Panc1 (cell line): Measurements from ENCODE around the gene ABCG2. TPM values are rescaled to one million over a fixed set of nuclear protein-coding genes. Genes with fewer than 3 reads are reported as not detected.

Experiments used
- ATAC-seq: fragments of 200-7000 bp; cut with Tn5 transposase; 2 replicates; pipeline ENCODE4 v1.9.1; 2020; ENCODE audit warnings: mild to moderate bottlenecking, moderate library complexity
- BruUV-seq: library from RNA; stranded (reverse); fragments of 400-500 nt; replicated peaks from 2 replicates; lab custom pipeline; 2021; lab: Mats Ljungman, UMichigan
- CTCF ChIA-PET: fragments of 300-600 bp; sonication (Branson Sonifier 250); formaldehyde crosslinking; loops from one replicate; lab custom pipeline; 2022; ENCODE audit warnings: antibody characterized with exemption; lab: Charles Lee
- POLR2A ChIA-PET: fragments of 300-600 bp; sonication (Branson Sonifier 250); formaldehyde crosslinking; loops from one replicate; lab custom pipeline; 2022; ENCODE audit warnings: antibody characterized with exemption; lab: Charles Lee
- DNase-seq: peaks from one replicate; pipeline ENCODE4 v3.0.0-alpha.2; 2010; ENCODE audit warnings: low read depth, low spot score
- H3K27ac ChIP-seq: 2 replicates; pipeline ENCODE4 v1.5.1; 2011; ENCODE audit warnings: mild to moderate bottlenecking, low read length, inconsistent platforms
- H3K27me3 ChIP-seq: fragments of 200-500 bp; sonication (Bioruptor generic); 2 replicates; pipeline ENCODE4 v1.6.0; 2014; ENCODE audit warnings: low read length, inconsistent platforms; ENCODE audit not compliant: control insufficient read depth, insufficient read depth
- H3K36me3 ChIP-seq: fragments of 200-500 bp; sonication (Bioruptor generic); 2 replicates; pipeline ENCODE4 v1.5.1; 2014; ENCODE audit warnings: inconsistent platforms, mild to moderate bottlenecking, low read length, moderate library complexity; ENCODE audit not compliant: control insufficient read depth, insufficient read depth
- H3K4me1 ChIP-seq: 2 replicates; pipeline ENCODE4 v1.5.1; 2011; ENCODE audit warnings: inconsistent platforms, mild to moderate bottlenecking, low read length, moderate library complexity; ENCODE audit not compliant: control insufficient read depth, insufficient read depth
- H3K4me3 ChIP-seq, 2 experiments: 2 replicates each; pipeline ENCODE4 v1.5.1; 2011 to 2012; ENCODE audit warnings: low read depth in 2 of 2, low read length in 2 of 2, mild to moderate bottlenecking in 2 of 2, inconsistent platforms in 1 of 2, moderate library complexity in 1 of 2
- H3K9me3 ChIP-seq: fragments of 200-500 bp; sonication (Bioruptor generic); 2 replicates; pipeline ENCODE4 v1.5.1; 2014; ENCODE audit warnings: low read depth, mild to moderate bottlenecking, inconsistent platforms, low read length, moderate library complexity; ENCODE audit not compliant: control insufficient read depth, insufficient read depth
- CTCF ChIP-seq: fragments of 450-650 bp; IDR thresholded peaks from 2 replicates; pipeline ENCODE4 v1.5.1; 2017; ENCODE audit warnings: mild to moderate bottlenecking
- POLR2AphosphoS5 ChIP-seq: IDR thresholded peaks from 2 replicates; pipeline ENCODE4 v1.6.1; 2012; ENCODE audit warnings: mild to moderate bottlenecking, low read depth, low read length, moderate library complexity
- REST ChIP-seq, 2 experiments: IDR thresholded peaks; 2 replicates each; pipeline ENCODE4 v1.6.1; 2011 to 2012; ENCODE audit warnings: low read depth in 2 of 2, control low read depth in 1 of 2, low read length in 1 of 2, mild to moderate bottlenecking in 1 of 2, moderate library complexity in 1 of 2; ENCODE audit not compliant: insufficient read depth in 1 of 2
- SIN3A ChIP-seq: IDR thresholded peaks from 2 replicates; pipeline ENCODE4 v1.6.1; 2012; ENCODE audit warnings: low read depth, mild to moderate bottlenecking, low read length, moderate library complexity, borderline replicate concordance; ENCODE audit not compliant: insufficient read depth
- TCF7L2 ChIP-seq: IDR thresholded peaks from 2 replicates; pipeline ENCODE4 v1.6.1; 2011; ENCODE audit warnings: mild to moderate bottlenecking, low read depth, low read length, inconsistent platforms
- in situ Hi-C: cut with HindIII; loops from 2 replicates; pipeline ENCODE4 v1.10.0; 2016; ENCODE audit warnings: low sequenced_read_pairs, low pct_unique_long_range_greater_than_20kb
- intact Hi-C: fragments of 100-400 bp; cut with micrococcal nuclease; formaldehyde crosslinking; loops from one replicate; pipeline ENCODE4 v1.10.0; 2022; ENCODE audit not compliant: unreplicated experiment
- total RNA-seq: library from RNA; stranded (reverse); gene quantifications from one replicate; pipeline ENCODE4 v1.2.1, GENCODE V29; 2021; ENCODE audit not compliant: unreplicated experiment

Gene ABCG2
- total RNA-seq, 1 experiment from 2014 or later, result 63.3 TPM

GRCh38 chr4:88090898-88091297 lies 67.5 kb downstream of the ABCG2 start:
- no TSS peak for BruUV-seq
- in situ Hi-C loops, result no loop called here
- Histone ChIP-seq H3K4me3 (no peak overlapping the region), H3K27ac (no peak overlapping the region), H3K4me1 (no peaks in the 10 kb centered on the region), H3K9me3 (no peaks in the 10 kb centered on the region), H3K27me3 (no peaks in the 10 kb centered on the region), H3K36me3 (no peaks in the 10 kb centered on the region)
- DNase-seq (no peak), ATAC-seq (no peak)
- TF ChIP-seq CTCF (no peak), POLR2AphosphoS5 (no peak), TCF7L2 (no peak)
- POLR2A ChIA-PET, result no interaction called here
- CTCF ChIA-PET, result no interaction called here
- intact Hi-C loops, result no loop called here

GRCh38 chr4:88087004-88087403 lies 71.4 kb downstream of the ABCG2 start:
- no peak overlapping the region for H3K27ac ChIP-seq
- no peaks in the 10 kb centered on the region for H3K36me3 ChIP-seq
- no TSS peak for BruUV-seq
- no peak for ATAC-seq
- ChIA-PET CTCF (no interaction called here), POLR2A (no interaction called here)
- TF ChIP-seq CTCF (no peak), POLR2AphosphoS5 (no peak), SIN3A (no peak), TCF7L2 (no peak), REST (IDR thresholded peaks at IDR 0.05; ENCODE audit: insufficient read depth in 1 of 2, low read depth in 2 of 2, low read length in 1 of 2) (no peak)
- intact Hi-C loops, result no loop called here
- H3K4me3 ChIP-seq, result no peak overlapping the region
- in situ Hi-C loops, result no loop called here
- no peaks in the 10 kb centered on the region for H3K27me3 ChIP-seq
- H3K4me1 ChIP-seq, result no peaks in the 10 kb centered on the region
- no peak for DNase-seq
- H3K9me3 ChIP-seq, result no peaks in the 10 kb centered on the region
